ENCODE data around the gene FES. TPM values are rescaled to one million over a fixed set of nuclear protein-coding genes. Genes with fewer than 3 reads are reported as not detected.

FES gene
- total RNA-seq, 1 donor from 2014 or later, result 3.2 TPM

DNA sequence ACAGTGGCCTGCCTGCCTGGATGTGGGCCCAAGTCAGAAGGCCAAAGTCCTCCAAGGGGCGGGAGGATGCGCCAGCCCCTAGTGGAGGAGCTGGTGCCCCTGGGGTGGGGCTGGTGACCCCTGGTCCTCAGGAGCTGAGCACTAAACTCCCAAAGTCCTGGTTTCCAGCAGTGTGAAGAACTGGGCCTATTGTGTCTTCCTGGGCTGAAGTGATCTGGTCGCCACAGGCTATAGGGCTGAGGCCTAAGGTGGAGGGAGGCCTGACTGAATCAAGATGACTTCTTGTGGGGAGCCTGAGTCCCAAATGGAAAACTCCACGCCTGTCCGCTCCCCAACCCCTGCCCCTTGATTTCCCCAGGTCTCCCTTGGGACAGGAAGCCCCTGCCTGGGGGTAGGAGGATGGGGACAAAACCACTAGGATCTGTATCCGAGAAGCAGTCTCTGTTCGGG, 753 bp upstream of the FES start:
- FAIRE-seq (no peak), DNase-seq (ENCODE audit: low read depth) (no peak)
- Histone ChIP-seq H3K4me3 (ENCODE audit: low read depth, low read length) (peak overlapping the region; percentile 46), H3K27me3 (ENCODE audit: control insufficient read depth, insufficient read depth, low read length) (no peaks in the 10 kb centered on the region), H3K36me3 (ENCODE audit: control insufficient read depth, insufficient read depth, low read length) (peaks cover 21% of the 10 kb centered on the region)
- TF ChIP-seq, protein P1, sequence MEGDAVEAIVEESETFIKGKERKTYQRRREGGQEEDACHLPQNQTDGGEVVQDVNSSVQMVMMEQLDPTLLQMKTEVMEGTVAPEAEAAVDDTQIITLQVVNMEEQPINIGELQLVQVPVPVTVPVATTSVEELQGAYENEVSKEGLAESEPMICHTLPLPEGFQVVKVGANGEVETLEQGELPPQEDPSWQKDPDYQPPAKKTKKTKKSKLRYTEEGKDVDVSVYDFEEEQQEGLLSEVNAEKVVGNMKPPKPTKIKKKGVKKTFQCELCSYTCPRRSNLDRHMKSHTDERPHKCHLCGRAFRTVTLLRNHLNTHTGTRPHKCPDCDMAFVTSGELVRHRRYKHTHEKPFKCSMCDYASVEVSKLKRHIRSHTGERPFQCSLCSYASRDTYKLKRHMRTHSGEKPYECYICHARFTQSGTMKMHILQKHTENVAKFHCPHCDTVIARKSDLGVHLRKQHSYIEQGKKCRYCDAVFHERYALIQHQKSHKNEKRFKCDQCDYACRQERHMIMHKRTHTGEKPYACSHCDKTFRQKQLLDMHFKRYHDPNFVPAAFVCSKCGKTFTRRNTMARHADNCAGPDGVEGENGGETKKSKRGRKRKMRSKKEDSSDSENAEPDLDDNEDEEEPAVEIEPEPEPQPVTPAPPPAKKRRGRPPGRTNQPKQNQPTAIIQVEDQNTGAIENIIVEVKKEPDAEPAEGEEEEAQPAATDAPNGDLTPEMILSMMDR (IDR thresholded peaks at IDR 0.05; ENCODE audit: insufficient read depth, low read length, severe bottlenecking), result no peak

DNA sequence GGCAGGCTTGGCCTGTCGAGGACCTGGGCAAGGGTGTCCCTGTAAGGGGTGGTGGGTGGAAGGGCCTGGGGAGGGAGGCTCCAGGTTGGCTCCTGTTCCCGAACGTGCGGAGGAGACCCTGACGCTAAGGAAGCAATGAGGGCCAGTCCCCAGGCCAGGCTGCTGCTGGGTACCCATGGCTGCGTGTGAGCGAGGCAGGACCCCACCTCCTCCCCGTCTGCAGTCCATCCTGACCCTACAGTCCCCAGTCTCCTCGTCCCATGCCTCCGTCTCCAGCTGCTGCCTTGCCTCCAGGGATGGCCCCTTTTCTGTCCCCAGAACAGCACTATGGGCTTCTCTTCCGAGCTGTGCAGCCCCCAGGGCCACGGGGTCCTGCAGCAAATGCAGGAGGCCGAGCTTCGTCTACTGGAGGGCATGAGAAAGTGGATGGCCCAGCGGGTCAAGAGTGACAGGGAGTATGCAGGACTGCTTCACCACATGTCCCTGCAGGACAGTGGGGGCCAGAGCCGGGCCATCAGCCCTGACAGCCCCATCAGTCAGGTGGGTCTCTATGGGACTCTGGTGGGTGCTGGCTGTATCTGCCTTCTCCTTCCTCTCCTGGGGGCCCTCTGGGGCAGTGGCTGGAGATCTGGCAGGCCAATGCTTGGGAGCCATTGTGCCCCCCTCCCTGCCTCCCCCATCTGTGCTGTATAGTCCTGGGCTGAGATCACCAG, 571 bp downstream of the FES start:
- peak overlapping the region; percentile 46 for H3K4me3 ChIP-seq (ENCODE audit: low read depth, low read length)
- TF ChIP-seq, protein P1 (IDR thresholded peaks at IDR 0.05; ENCODE audit: insufficient read depth, low read length, severe bottlenecking), result no peak
- no peak for FAIRE-seq

DNA sequence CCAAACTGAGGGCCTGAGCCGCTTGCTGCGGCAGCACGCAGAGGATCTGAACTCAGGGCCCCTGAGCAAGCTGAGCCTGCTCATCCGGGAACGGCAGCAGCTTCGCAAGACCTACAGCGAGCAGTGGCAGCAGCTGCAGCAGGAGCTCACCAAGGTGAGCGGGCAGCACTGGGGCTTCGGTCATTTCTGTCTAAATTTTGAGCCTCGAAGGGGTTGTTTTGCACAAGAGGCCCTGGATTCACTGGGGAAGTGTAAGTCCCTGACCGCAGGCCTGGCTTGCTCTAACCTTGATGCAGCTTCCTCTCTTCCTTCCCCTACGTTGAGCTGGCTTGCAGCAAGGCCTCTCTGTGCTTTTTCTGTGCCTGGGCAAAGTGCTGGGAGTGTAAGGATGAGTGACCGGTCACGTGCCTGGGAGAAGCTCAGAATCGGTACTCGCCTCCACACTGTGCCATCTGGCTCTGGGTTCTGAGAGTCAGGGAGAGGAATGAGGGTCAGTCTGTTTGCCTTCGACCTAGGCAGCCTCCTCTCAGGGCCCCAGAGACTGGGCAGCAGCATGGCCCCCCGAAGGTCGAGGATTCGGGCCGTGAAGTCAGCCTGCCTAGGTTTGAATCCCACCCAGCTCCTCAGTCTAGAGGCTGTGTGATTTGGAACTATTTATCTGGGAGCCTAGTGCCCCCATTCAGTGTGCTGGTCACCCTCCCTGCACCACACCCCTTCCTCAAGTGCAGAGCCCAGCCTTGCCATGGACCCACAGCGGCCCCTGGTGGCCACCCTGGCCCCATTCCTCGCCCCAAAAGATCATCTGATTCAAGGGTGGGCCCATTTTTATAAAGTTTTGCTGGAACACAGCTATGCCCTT, 1.4 kb downstream of the FES start:
- DNase-seq (ENCODE audit: low read depth), result peak; percentile 33
- no peak overlapping the region for H3K4me3 ChIP-seq (ENCODE audit: low read depth, low read length)
- TF ChIP-seq, protein P1 (IDR thresholded peaks at IDR 0.05; ENCODE audit: insufficient read depth, low read length, severe bottlenecking), result peak; percentile 96
- H3K27me3 ChIP-seq (ENCODE audit: control insufficient read depth, insufficient read depth, low read length), result no peaks in the 10 kb centered on the region
- H3K36me3 ChIP-seq (ENCODE audit: control insufficient read depth, insufficient read depth, low read length), result peaks cover 11% of the 10 kb centered on the region
- no peak for FAIRE-seq

More for the DNA sequence above, 571 bp downstream of the FES start:
- H3K36me3 ChIP-seq (ENCODE audit: control insufficient read depth, insufficient read depth, low read length), result peaks cover 14% of the 10 kb centered on the region
- DNase-seq (ENCODE audit: low read depth), result no peak
- no peaks in the 10 kb centered on the region for H3K27me3 ChIP-seq (ENCODE audit: control insufficient read depth, insufficient read depth, low read length)

GRCh38 chr15:90886291-90886614, 1.9 kb downstream of the FES start:
- no peak for DNase-seq (ENCODE audit: low read depth)
- FAIRE-seq, result no peak
- H3K27me3 ChIP-seq (ENCODE audit: control insufficient read depth, insufficient read depth, low read length), result no peaks in the 10 kb centered on the region
- no peak overlapping the region for H3K4me3 ChIP-seq (ENCODE audit: low read depth, low read length)
- TF ChIP-seq, protein P1 (IDR thresholded peaks at IDR 0.05; ENCODE audit: insufficient read depth, low read length, severe bottlenecking), result no peak
- H3K36me3 ChIP-seq (ENCODE audit: control insufficient read depth, insufficient read depth, low read length), result peaks cover 5% of the 10 kb centered on the region

DNA sequence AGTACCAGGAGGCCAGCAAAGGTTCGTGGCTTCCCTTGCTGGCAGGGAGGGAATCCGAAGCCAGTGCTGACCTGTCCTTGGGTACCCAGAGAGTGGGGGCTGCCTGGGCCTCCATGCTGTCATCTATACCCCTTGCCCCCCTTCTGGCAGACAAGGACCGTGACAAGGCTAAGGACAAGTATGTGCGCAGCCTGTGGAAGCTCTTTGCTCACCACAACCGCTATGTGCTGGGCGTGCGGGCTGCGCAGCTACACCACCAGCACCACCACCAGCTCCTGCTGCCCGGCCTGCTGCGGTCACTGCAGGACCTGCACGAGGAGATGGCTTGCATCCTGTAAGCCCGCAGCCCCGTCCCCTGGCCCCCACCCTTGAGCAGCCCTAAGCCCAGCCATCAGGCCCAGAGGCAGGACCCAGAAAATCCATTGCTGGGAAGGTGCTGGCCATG, 2.8 kb downstream of the FES start:
- Histone ChIP-seq H3K4me3 (ENCODE audit: low read depth, low read length) (no peak overlapping the region), H3K36me3 (ENCODE audit: control insufficient read depth, insufficient read depth, low read length) (no peaks in the 10 kb centered on the region), H3K27me3 (ENCODE audit: control insufficient read depth, insufficient read depth, low read length) (no peaks in the 10 kb centered on the region)
- DNase-seq (ENCODE audit: low read depth) (no peak), FAIRE-seq (no peak)
- TF ChIP-seq, protein P1 (IDR thresholded peaks at IDR 0.05; ENCODE audit: insufficient read depth, low read length, severe bottlenecking), result no peak
